Astrocyte of the hippocampus (primary cell): ENCODE results near the gene B3GAT2.

Experiments
- DNase-seq: peaks from one replicate; pipeline ENCODE4 v3.0.0; 2011; ENCODE audit warnings: low read depth, low spot score

The B3GAT2 gene

DNA sequence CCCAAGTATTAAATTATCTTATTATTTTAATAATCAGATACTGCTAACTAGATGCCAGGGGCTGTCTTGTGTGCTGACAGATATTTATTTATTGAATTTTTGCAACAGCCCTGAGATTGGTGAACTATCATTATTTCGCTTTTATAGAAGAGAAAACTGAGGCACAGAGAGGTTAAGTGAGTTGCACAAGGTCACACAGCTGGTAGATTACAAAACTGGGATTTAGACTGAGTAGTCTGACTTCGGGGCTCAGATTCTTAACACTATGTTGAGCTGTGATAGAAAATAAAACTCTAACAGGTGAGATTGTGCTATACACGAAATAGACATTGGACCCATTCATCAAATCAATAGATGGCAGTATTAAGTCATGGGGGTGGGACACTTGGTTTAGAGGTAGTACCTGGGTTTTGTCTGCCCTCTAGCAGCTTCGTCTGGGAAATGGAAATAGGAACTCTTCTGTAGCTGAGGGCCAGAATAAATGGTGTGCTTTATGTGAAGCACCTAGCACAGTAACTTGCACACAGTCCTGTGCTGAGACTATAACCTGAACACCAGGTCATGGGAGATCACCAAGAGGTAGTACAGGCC lies 113.4 kb downstream of the B3GAT2 start:
- no peak for DNase-seq

DNA sequence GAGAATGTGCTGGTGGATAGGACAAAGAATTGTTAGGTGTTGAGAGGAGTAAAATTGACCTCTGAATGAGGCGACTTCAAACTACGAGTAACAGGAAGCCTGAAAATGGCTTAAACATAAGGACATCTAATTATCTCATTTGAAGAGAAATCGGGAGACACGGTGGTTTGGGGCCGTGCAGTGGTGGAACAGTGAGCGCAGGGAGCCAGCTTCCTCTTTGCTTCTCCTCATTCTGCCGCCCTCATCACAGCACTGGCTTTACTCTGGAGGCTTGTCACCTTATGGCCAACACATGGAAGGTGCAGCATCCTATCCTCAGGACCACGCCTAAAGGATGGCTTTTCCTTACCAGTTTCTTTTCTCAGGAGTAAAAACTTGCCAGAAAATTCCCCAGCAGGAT lies 114.3 kb downstream of the B3GAT2 start:
- DNase-seq, result no peak

DNA sequence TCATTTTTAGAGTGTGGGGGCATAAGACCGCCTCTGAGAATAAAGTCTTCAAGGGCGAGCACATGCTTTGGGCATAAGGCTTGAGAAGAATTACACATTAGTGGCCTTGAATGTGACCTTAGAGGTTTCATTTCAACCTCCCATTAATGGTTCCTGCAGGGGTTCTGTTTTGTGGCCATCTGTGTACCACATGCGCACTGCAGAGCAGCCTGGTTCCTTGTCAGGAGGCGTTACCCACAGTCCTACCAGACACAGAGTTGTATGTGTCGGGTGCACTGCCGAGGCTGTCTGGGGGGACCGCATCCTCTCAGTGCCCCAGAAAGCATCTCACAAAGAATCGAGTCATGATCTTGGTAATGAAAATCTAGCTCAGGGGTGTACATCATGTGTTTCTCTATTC lies 115.7 kb downstream of the B3GAT2 start:
- no peak for DNase-seq

DNA sequence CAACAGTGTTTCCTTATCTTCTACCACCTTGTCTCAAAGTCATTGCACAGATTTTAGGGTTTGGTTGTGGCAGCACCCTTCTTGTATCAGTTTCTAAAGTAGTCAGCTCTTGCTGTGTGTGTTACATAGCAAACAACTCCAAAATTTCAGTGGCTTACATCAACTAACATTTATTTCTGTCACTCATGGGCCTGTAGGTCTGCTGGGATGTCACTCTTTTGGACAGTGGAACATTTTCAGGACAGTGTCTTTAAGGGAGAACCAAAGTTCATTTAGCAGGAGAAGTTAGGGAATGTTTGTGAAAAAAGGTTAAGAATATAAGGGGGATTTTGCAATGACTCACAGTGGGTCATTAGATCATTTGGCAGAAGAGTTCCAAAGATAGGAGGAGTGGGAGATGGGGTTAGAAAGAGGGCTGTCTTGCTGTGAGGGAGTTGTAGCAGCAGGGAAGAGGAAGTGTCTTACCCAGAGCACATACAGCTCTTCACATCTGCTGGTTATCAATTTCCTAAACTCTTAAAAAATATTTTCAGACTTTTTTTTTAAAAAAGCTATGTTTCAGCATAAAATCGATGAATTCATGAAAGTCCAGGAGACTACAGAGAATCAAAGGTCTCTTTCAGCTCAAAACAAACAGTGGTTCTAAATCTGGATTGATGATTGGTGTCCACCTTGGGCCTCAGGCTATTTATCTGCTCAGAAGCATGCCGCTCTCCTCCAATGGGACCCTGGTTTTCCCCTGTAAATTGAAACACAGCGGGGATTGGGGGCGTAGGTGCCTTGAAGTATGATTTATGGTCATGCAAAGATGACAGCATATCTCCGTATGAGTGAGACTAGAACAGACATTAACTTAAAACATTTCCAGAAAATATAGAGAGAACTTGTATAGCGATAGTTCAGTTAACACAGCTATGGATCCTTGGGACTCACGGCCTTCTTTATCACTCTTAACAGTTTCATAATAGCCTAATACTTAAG lies 117.3 kb downstream of the B3GAT2 start:
- no peak for DNase-seq

DNA sequence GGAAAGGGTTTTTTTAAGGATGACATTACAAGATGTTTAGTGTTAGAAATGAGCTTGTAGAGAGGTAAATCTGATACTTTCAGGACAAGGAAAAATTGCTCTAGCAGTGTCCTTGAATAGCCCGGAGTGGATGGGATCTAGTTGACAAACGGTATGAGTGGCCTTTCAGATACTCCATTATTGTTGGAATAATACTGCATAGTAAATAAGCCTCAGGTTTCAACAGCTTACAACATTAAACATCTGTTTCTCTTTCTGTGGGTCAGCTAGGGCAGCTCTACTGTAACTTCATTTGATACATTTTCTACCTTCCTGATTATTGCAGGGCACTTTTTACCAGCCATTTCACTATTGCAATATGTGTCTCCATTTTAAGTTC lies 118.0 kb downstream of the B3GAT2 start:
- DNase-seq, result no peak

DNA sequence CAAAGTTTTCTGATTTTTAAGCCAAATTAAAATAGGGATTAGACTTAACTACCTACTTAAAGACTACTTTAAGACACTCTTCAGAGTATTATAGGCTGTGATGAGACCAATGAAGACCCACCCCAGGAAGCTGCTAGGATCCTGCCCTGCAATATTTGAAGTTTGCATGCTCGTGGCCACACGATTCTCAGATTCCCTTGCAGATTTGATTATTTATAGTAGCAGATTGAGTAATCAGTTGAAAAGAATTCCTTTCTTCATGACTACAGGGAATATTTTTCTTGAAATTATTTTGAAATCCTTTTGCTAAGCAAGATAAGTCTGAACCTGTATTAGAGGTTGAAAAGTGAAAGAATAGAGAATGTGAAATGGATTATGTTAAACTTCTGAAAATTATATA lies 122.3 kb downstream of the B3GAT2 start:
- DNase-seq, result no peak

DNA sequence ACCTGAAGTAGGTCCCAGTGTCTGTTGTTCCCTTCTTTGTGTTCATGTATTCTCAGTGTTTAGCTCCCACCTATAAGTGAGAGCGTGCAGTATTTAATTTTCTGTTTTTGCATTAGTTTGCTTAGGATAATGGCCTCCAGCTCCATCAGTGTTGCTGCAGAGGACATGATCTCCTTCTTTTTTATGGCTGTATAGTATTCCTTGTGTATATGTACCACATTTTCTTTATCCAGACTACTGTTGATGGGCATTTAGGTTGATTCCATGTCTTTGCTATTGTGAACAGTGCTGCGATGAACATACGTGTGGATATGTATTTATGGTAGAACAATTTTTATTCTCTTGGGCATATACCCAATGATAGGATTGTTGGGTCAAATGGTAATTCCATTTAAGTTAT lies 125.4 kb downstream of the B3GAT2 start:
- DNase-seq, result no peak

DNA sequence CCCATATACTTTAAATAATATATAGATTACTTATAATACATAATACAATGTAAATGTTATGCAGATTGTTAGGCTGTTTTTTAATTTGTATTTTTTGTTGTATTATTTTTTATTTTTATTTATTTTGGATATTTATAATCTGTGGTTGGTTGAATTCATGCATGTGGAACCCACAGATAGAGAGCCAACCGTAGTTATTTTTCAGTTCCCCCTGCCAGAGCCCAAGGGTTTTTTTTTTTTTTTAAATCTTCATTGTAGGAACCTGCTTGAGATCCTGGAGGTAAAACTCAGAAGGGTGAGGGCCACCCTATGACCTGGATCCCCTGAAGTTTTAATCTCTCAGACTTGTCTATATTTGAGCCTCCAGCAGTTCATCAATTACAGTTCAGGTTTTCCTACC lies 133.2 kb downstream of the B3GAT2 start:
- DNase-seq, result no peak

DNA sequence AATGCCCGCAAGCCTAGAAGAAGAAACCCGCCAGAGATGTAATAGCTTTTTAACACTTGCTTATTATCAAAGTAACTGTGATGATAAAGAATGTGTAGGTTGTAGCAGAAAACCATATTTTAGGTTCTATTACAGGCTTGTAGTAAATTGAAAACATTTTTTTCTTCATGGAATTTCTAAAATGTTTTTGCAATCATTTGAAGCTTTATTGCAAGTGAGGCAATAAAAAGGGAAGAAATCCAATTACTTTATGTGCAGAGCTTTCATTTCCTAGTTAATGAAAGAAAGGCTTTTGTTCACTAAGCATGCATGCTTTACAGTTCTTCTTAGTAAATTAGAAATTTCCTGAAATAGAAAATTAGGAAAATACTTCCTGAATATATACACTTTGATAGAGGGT lies 135.1 kb downstream of the B3GAT2 start:
- DNase-seq, result no peak

DNA sequence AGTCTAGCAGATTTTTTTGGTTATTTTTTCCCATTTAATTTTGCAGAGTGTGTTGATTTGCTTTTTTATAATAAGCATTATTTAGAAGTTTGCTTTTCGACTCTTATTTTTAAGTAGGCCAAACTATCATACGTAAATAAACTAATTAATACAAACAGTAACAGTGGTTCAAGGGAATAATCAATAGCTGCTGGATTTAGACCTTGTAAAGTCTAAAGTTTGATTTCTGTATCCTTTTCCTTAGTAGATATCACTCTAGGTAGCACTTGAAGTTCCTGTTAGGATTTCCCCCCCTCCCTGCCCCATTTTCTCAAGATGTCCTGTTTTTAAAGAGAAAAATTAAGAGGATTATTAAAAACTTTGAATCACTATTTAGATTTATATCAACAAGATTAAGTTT lies 136.1 kb downstream of the B3GAT2 start:
- DNase-seq, result no peak

DNA sequence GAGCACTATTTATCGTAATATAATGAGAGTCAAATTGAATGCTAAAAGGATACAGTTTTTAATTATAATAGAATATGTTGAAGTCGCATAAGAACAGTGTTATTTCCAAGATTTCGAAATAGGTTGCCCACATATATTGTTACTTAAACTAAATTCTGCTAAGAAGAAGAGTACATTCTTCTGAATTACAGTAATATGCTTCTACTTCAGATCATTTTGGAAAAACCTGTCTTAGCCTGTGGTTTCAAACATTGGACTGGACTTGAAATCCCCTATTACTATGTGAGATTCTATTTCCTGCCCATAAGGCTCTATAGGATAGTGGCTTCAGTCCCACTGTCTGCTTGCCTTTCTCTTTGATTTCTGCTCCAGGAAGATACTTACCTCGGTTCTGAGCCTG lies 137.2 kb downstream of the B3GAT2 start:
- DNase-seq, result no peak

DNA sequence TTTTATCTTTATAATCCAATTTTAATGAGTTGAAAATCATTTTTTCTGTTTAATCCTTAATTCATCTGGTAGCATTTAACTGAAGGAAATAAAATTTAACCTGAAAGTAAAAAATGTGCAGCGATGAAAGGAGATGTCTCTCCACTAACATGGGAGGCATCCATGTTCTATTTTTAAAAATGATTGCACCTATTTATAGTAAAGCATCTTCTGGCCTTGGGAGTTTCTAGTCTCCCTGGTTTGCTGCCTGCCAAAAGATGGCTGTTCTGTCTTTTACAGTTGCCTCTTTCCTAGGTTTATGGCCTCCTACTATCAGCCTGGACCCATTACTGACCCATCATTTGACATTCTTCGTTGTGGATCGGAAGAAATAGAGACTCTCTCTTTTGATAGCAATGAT lies 143.0 kb downstream of the B3GAT2 start:
- DNase-seq, result no peak

DNA sequence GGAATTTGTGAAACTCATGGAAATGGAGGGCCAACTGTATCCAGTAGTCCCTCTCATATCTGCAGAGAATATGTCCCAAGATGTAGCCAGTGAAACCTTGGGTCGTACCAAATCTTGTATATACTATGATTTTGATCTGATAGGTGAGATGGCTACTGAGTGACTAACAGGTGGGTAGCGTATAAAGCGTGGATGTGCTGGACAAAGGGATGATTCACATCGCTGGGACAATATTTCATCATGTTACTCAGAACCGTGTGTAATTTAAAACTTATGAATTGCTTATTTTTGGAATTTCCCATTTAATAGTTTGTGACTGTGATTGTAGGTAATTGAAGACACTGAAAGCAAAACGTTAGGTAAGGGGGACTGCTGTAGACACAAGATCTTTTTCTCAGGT lies 145.1 kb downstream of the B3GAT2 start:
- DNase-seq, result no peak
